ENCODE data around the gene ZNF385B. TPM values are rescaled to one million over a fixed set of nuclear protein-coding genes. Genes with fewer than 3 reads are reported as not detected.

The ZNF385B gene
- total and polyA plus RNA-seq, 7 donors, result 0.35 to 5.6 (median 3.0) TPM; not detected in 1

DNA sequence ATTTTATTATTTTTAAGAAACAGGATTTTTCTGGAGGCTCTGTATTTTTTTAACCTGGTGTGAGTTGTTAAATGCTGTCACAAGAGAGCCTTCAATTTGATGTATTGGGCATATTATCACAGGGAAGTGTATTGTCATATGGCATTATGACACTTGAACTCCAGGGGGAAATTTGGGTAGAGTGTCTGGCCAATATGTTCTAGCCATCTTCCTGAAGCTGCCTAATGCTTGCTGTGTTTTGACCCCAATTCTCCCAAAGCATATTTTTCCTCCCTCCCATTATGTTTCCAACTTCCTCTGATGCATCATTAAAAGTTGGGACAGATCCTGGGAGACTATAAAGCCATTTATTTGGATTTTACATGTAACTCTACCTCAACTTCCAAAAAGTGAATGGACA, 382.6 kb downstream of the ZNF385B start:
- intact Hi-C loops (cut with DNase I), result no loop called here
- DNase-seq, result no peak
- Histone ChIP-seq H3K9me3 (no peaks in the 10 kb centered on the region), H3K27ac (no peak overlapping the region), H3K27me3 (no peaks in the 10 kb centered on the region), H3K4me1 (no peaks in the 10 kb centered on the region), H3K4me3 (no peak overlapping the region), H3K36me3 (no peaks in the 10 kb centered on the region)
- TF ChIP-seq EP300 (IDR thresholded peaks at IDR 0.05), result no peak
- TF ChIP-seq POLR2AphosphoS5 (IDR thresholded peaks at IDR 0.05), result no peak
- no peak for TF ChIP-seq POLR2A (IDR thresholded peaks at IDR 0.05)
- TF ChIP-seq, protein P1, sequence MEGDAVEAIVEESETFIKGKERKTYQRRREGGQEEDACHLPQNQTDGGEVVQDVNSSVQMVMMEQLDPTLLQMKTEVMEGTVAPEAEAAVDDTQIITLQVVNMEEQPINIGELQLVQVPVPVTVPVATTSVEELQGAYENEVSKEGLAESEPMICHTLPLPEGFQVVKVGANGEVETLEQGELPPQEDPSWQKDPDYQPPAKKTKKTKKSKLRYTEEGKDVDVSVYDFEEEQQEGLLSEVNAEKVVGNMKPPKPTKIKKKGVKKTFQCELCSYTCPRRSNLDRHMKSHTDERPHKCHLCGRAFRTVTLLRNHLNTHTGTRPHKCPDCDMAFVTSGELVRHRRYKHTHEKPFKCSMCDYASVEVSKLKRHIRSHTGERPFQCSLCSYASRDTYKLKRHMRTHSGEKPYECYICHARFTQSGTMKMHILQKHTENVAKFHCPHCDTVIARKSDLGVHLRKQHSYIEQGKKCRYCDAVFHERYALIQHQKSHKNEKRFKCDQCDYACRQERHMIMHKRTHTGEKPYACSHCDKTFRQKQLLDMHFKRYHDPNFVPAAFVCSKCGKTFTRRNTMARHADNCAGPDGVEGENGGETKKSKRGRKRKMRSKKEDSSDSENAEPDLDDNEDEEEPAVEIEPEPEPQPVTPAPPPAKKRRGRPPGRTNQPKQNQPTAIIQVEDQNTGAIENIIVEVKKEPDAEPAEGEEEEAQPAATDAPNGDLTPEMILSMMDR (IDR thresholded peaks at IDR 0.05), result no peak

DNA sequence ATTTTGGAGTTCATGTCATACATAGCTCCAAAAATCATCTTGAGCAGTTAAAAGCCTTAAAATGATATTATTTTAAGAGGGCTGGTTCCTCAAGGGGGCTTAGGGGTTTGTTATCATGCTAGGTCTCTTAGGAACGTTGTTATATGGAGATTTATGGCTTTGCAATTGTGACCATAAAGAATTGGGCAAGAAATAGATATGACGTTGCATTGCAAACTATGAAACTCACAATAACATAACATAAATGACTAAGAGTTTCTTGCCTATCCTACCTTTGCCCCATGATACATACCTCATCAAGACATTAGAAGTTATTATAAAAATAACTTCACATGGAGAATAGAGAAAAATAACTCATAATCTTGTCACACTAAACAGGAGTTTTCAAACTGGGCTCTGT, 390.4 kb downstream of the ZNF385B start:
- no peaks in the 10 kb centered on the region for H3K27me3 ChIP-seq
- no peaks in the 10 kb centered on the region for H3K4me1 ChIP-seq
- DNase-seq, result no peak
- H3K27ac ChIP-seq, result no peak overlapping the region
- intact Hi-C loops (cut with DNase I), result no loop called here
- WGBS, 2 donors, result 7 to 41% methylated on average over 2 of the region's 2 CpGs
- H3K36me3 ChIP-seq, result no peaks in the 10 kb centered on the region
- TF ChIP-seq EP300 (IDR thresholded peaks at IDR 0.05), result no peak
- TF ChIP-seq, protein P1 (IDR thresholded peaks at IDR 0.05), result no peak
- no peak for TF ChIP-seq POLR2AphosphoS5 (IDR thresholded peaks at IDR 0.05)
- no peak for TF ChIP-seq POLR2A (IDR thresholded peaks at IDR 0.05)
- no peak overlapping the region for H3K4me3 ChIP-seq
- H3K9me3 ChIP-seq, result no peaks in the 10 kb centered on the region

DNA sequence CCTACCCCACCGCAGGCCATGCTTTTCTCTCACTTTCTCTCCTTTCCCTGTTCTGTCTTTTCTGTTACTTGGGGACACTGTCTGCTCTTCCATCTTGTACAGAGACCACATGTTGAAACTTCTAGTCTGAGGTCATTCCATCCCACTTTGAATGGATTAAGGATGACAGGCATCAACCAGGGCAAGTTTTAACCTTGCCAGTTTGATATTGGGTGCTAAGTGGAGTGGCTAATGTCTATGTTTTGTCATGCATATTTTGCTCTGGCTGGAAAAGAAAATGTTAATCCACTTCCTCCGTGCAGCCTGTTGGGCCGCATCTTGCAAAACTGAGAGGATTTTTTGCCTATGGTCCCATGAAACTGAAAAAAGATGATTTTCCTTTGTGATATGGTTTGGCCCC, 391.3 kb downstream of the ZNF385B start:
- Histone ChIP-seq H3K9me3 (no peaks in the 10 kb centered on the region), H3K4me1 (no peaks in the 10 kb centered on the region), H3K27me3 (no peaks in the 10 kb centered on the region), H3K4me3 (no peak overlapping the region), H3K27ac (no peak overlapping the region), H3K36me3 (no peaks in the 10 kb centered on the region)
- WGBS, 2 donors, result 77 to 91% methylated on average over 3 of the region's 3 CpGs
- intact Hi-C loops (cut with DNase I), result no loop called here
- DNase-seq, result no peak
- TF ChIP-seq POLR2AphosphoS5 (IDR thresholded peaks at IDR 0.05) (no peak), EP300 (IDR thresholded peaks at IDR 0.05) (no peak), POLR2A (IDR thresholded peaks at IDR 0.05) (no peak)
- TF ChIP-seq, protein P1 (IDR thresholded peaks at IDR 0.05), result no peak

DNA sequence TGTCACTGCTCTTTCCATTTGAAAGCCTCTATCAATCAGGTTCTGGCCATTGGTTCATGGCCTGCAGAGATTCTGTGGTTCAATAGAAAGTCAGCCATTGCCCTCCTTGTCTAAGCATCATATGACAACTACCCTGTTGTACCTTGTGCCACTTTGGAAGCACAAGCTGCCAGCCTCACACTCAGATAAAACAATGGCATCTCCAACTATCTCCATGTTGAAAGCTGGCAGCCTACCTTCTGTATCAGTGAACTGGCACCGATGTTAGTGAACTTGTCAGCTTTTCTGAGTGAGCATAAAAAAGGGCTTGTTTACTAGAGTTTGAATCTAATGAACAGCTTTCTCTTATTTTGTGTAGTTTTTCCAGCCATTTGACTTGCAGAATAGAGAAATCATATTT, 393.5 kb downstream of the ZNF385B start:
- Histone ChIP-seq H3K36me3 (no peaks in the 10 kb centered on the region), H3K27me3 (no peaks in the 10 kb centered on the region), H3K4me1 (no peaks in the 10 kb centered on the region), H3K27ac (no peak overlapping the region), H3K9me3 (no peaks in the 10 kb centered on the region), H3K4me3 (no peak overlapping the region)
- TF ChIP-seq EP300 (IDR thresholded peaks at IDR 0.05) (no peak), POLR2A (IDR thresholded peaks at IDR 0.05) (no peak), POLR2AphosphoS5 (IDR thresholded peaks at IDR 0.05) (no peak)
- TF ChIP-seq, protein P1 (IDR thresholded peaks at IDR 0.05), result no peak
- 95 to 97% methylated on average over 1 of the region's 1 CpG for WGBS, 2 donors
- no peak for DNase-seq
- intact Hi-C loops (cut with DNase I), result no loop called here

DNA sequence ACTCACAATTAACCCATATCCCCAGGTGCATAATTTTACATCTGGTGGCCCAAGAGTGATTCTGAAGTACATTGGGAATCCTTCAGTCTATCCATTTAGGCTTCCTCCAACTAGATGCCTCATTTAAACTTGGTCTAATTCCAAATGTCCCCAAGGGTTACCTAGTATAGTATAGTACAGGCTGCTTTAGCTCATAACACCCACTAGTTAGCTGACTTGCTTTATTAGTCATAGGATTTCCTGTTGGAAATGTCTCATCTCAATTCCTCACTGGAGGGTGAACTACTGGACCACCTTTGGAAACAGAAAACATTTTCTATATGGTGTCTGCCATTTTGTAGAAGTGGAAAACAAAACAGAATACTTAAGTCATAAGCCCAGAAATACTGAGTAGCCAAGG, 394.3 kb downstream of the ZNF385B start:
- Histone ChIP-seq H3K4me3 (no peak overlapping the region), H3K27ac (no peak overlapping the region), H3K36me3 (no peaks in the 10 kb centered on the region), H3K4me1 (no peaks in the 10 kb centered on the region), H3K9me3 (no peaks in the 10 kb centered on the region), H3K27me3 (no peaks in the 10 kb centered on the region)
- no peak for TF ChIP-seq POLR2A (IDR thresholded peaks at IDR 0.05)
- TF ChIP-seq, protein P1 (IDR thresholded peaks at IDR 0.05), result no peak
- TF ChIP-seq EP300 (IDR thresholded peaks at IDR 0.05), result no peak
- no peak for TF ChIP-seq POLR2AphosphoS5 (IDR thresholded peaks at IDR 0.05)
- no peak for DNase-seq
- intact Hi-C loops (cut with DNase I), result no loop called here
